GM23338 (cell line): ENCODE results near the gene CLEC3A. TPM values are rescaled to one million over a fixed set of nuclear protein-coding genes. Genes with fewer than 3 reads are reported as not detected.

Experiments
- ATAC-seq: fragments of 200-7000 bp; cut with Tn5 transposase; 3 replicates; pipeline ENCODE4 v1.9.1; 2020
- DNase-seq: peaks from one replicate; pipeline ENCODE4 v3.0.0-alpha.2; 2015; ENCODE audit warnings: low spot score
- H2AFZ ChIP-seq: fragments of 200-600 bp; sonication (generic); 2 replicates; pipeline ENCODE4 v1.8.0; 2016; ENCODE audit warnings: antibody characterized with exemption, mild to moderate bottlenecking, moderate library complexity
- H3F3A ChIP-seq: fragments of 200-600 bp; sonication (generic); replicated peaks from 2 replicates; pipeline ENCODE4 v1.8.0; 2017; ENCODE audit warnings: antibody characterized with exemption, mixed run types, low read depth
- H3K27ac ChIP-seq: fragments of 200-600 bp; sonication (generic); 2 replicates; pipeline ENCODE4 v1.6.1; 2016; ENCODE audit warnings: low read depth
- H3K27me3 ChIP-seq: fragments of 200-600 bp; sonication (generic); 2 replicates; pipeline ENCODE4 v1.8.0; 2016; ENCODE audit warnings: mild to moderate bottlenecking, mixed run types, moderate library complexity; ENCODE audit not compliant: insufficient read depth
- H3K36me3 ChIP-seq: fragments of 200-600 bp; sonication (generic); 2 replicates; pipeline ENCODE4 v1.8.0; 2016; ENCODE audit warnings: mild to moderate bottlenecking; ENCODE audit not compliant: insufficient read depth
- H3K4me1 ChIP-seq: fragments of 200-600 bp; sonication (generic); 2 replicates; pipeline ENCODE4 v1.8.0; 2016; ENCODE audit warnings: mild to moderate bottlenecking, moderate library complexity; ENCODE audit not compliant: insufficient read depth
- H3K4me2 ChIP-seq: fragments of 200-600 bp; sonication (generic); 2 replicates; pipeline ENCODE4 v1.7.1; 2017; ENCODE audit warnings: mixed run types
- H3K4me3 ChIP-seq: fragments of 200-600 bp; sonication (generic); 2 replicates; pipeline ENCODE4 v1.6.1; 2016; ENCODE audit warnings: mixed run types
- H3K79me2 ChIP-seq: fragments of 200-600 bp; sonication (generic); replicated peaks from 2 replicates; pipeline ENCODE4 v1.8.0; 2017; ENCODE audit warnings: mild to moderate bottlenecking; ENCODE audit not compliant: insufficient read depth
- H3K9me2 ChIP-seq: fragments of 200-600 bp; sonication (generic); 2 replicates; pipeline ENCODE4 v1.8.0; 2017; ENCODE audit not compliant: insufficient read depth
- H4K20me1 ChIP-seq: fragments of 200-600 bp; sonication (generic); replicated peaks from 2 replicates; pipeline ENCODE4 v1.8.0; 2017; ENCODE audit warnings: mild to moderate bottlenecking; ENCODE audit not compliant: insufficient read depth
- H3K27ac Mint-ChIP-seq: 2 replicates; pipeline ENCODE4 v1.8.0; 2020; ENCODE audit warnings: inconsistent platforms, mild to moderate bottlenecking, moderate library complexity, mixed read lengths
- H3K27me3 Mint-ChIP-seq: 3 replicates; pipeline ENCODE4 v1.8.0; 2022; ENCODE audit warnings: low read depth, mild to moderate bottlenecking, moderate library complexity, mixed read lengths, inconsistent platforms; ENCODE audit not compliant: insufficient read depth, poor library complexity
- H3K36me3 Mint-ChIP-seq: 3 replicates; pipeline ENCODE4 v1.8.0; 2021; ENCODE audit warnings: low read depth, mild to moderate bottlenecking, inconsistent platforms, moderate library complexity, mixed read lengths
- H3K4me1 Mint-ChIP-seq: 3 replicates; pipeline ENCODE4 v1.8.0; 2020; ENCODE audit warnings: mild to moderate bottlenecking, inconsistent platforms, mixed read lengths
- H3K4me3 Mint-ChIP-seq: 3 replicates; pipeline ENCODE4 v1.8.0; 2021; ENCODE audit warnings: moderate library complexity, mild to moderate bottlenecking, inconsistent platforms, mixed read lengths
- H3K9me3 Mint-ChIP-seq: 3 replicates; pipeline ENCODE4 v1.8.0; 2020; ENCODE audit warnings: moderate library complexity, mild to moderate bottlenecking, inconsistent platforms, mixed read lengths
- CREB1 ChIP-seq: fragments of 250-450 bp; sonication (Bioruptor Pico); IDR thresholded peaks from 2 replicates; pipeline ENCODE4 v1.5.0; 2020; ENCODE audit warnings: low read depth, mild to moderate bottlenecking, moderate library complexity
- EZH2 ChIP-seq: fragments of 200-600 bp; sonication (generic); IDR thresholded peaks from one replicate; pipeline ENCODE4 v1.8.0; 2017; ENCODE audit warnings: antibody characterized with exemption, mild to moderate bottlenecking, low read depth; ENCODE audit not compliant: unreplicated experiment
- EZH2phosphoT487 ChIP-seq: fragments of 200-600 bp; sonication (generic); IDR thresholded peaks from one replicate; pipeline ENCODE4 v1.8.1; 2018; ENCODE audit warnings: antibody characterized with exemption; ENCODE audit not compliant: unreplicated experiment
- POLR2AphosphoS5 ChIP-seq: IDR thresholded peaks from 2 replicates; pipeline ENCODE4 v1.6.1; 2016; ENCODE audit warnings: antibody characterized with exemption, low read depth
- STAT1 ChIP-seq: IDR thresholded peaks from one replicate; pipeline ENCODE4 v1.6.1; 2016; ENCODE audit warnings: antibody characterized with exemption; ENCODE audit not compliant: unreplicated experiment
- ZNF114 ChIP-seq: fragments of 250-450 bp; sonication (Bioruptor Pico); IDR thresholded peaks from 2 replicates; pipeline ENCODE4 v1.5.0; 2020; ENCODE audit warnings: mild to moderate bottlenecking, moderate library complexity
- ZNF331 ChIP-seq: fragments of 250-450 bp; sonication (Bioruptor Pico); IDR thresholded peaks from 2 replicates; pipeline ENCODE4 v1.5.0; 2020; ENCODE audit warnings: low read depth, mild to moderate bottlenecking, moderate library complexity
- ZNF462 ChIP-seq: fragments of 250-450 bp; sonication (Bioruptor Pico); IDR thresholded peaks from 2 replicates; pipeline ENCODE4 v1.5.0; 2020; ENCODE audit warnings: mild to moderate bottlenecking, moderate library complexity
- polyA plus RNA-seq: library from polyadenylated mRNA; unstranded; fragments of >200 nt; fragmentation: Nextera tagmentation; extraction: Ambion mirVana; gene quantifications from 2 replicates; pipeline ENCODE4 v1.2.1, GENCODE V29; 2016
- total RNA-seq: library from RNA; depleted of rRNA; stranded (reverse); fragments of >200 nt; shearing (Covaris generic); gene quantifications from 2 replicates; pipeline ENCODE4 v1.2.3, GENCODE V29; 2014
- TF ChIP-seq, protein P1 (sequence below): IDR thresholded peaks from one replicate; pipeline ENCODE4 v1.6.1; 2018; ENCODE audit warnings: antibody characterized with exemption; ENCODE audit not compliant: unreplicated experiment
- TF ChIP-seq, protein P2 (sequence below), 2 experiments: fragments of 200-600 bp in 1 of 2; sonication (generic) in 1 of 2; conservative IDR thresholded peaks; 2 replicates each; pipeline versions ENCODE4 v1.5.1 to v1.6.1; 2016 to 2017; ENCODE audit warnings: antibody characterized with exemption in 2 of 2, low read depth in 2 of 2, mild to moderate bottlenecking in 2 of 2, moderate library complexity in 1 of 2

The CLEC3A gene
- total and polyA plus RNA-seq, 2 experiments from 2014 or later: not detected

DNA sequence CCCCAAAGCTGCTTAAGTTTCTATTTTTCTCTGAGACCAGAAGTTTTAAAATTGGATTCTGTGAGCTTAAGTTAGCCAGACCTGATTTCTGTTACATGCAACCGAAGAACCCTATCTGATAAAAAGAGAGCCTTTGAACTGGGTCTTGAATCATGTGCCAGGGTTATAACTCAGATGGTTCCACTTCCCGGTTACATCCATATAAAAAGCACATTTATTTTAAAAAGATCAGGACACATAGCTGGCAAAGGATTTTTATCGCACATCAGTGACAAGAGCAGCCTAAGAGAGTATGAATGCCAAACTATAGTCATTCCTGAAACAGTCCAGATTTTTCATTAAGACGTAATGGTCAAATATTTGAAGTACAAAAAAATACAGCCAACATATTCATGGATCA, 32.5 kb upstream of the CLEC3A start (continued):
- TF ChIP-seq ZNF462 (CRISPR knock-in tag): no peak

- Histone ChIP-seq H3F3A (no peaks in the 10 kb centered on the region), H3K4me1 (peaks cover 17% of the 10 kb centered on the region), H3K4me3 (no peak overlapping the region), H2AFZ (no peak overlapping the region), H3K27me3 (no peaks in the 10 kb centered on the region), H3K36me3 (no peaks in the 10 kb centered on the region; the same call in 1 of the 2 replicates), H3K4me2 (no peak overlapping the region), H4K20me1 (no peaks in the 10 kb centered on the region), H3K9me2 (peaks cover under 1% of the 10 kb centered on the region; the same call in 1 of the 2 replicates), H3K79me2 (no peaks in the 10 kb centered on the region), H3K27ac (peak overlapping the region; percentile 76)
- no peak overlapping the region; the same call in 2 of the 3 replicates for H3K4me3 Mint-ChIP-seq
- no peak for ATAC-seq
- H3K36me3 Mint-ChIP-seq: peaks cover 58% of the 10 kb centered on the region
- H3K27ac Mint-ChIP-seq: peak overlapping the region; percentile 10; the same call in 1 of the 2 replicates
- H3K9me3 Mint-ChIP-seq: peaks cover 65% of the 10 kb centered on the region
- peaks cover 5% of the 10 kb centered on the region for H3K27me3 Mint-ChIP-seq
- H3K4me1 Mint-ChIP-seq: peaks cover 30% of the 10 kb centered on the region
- no peak for DNase-seq
- TF ChIP-seq STAT1 (no peak), CREB1 (CRISPR knock-in tag) (no peak), EZH2phosphoT487 (no peak), ZNF114 (CRISPR knock-in tag) (no peak), EZH2 (no peak), POLR2AphosphoS5 (no peak), ZNF331 (CRISPR knock-in tag) (no peak)
- TF ChIP-seq, protein P1, sequence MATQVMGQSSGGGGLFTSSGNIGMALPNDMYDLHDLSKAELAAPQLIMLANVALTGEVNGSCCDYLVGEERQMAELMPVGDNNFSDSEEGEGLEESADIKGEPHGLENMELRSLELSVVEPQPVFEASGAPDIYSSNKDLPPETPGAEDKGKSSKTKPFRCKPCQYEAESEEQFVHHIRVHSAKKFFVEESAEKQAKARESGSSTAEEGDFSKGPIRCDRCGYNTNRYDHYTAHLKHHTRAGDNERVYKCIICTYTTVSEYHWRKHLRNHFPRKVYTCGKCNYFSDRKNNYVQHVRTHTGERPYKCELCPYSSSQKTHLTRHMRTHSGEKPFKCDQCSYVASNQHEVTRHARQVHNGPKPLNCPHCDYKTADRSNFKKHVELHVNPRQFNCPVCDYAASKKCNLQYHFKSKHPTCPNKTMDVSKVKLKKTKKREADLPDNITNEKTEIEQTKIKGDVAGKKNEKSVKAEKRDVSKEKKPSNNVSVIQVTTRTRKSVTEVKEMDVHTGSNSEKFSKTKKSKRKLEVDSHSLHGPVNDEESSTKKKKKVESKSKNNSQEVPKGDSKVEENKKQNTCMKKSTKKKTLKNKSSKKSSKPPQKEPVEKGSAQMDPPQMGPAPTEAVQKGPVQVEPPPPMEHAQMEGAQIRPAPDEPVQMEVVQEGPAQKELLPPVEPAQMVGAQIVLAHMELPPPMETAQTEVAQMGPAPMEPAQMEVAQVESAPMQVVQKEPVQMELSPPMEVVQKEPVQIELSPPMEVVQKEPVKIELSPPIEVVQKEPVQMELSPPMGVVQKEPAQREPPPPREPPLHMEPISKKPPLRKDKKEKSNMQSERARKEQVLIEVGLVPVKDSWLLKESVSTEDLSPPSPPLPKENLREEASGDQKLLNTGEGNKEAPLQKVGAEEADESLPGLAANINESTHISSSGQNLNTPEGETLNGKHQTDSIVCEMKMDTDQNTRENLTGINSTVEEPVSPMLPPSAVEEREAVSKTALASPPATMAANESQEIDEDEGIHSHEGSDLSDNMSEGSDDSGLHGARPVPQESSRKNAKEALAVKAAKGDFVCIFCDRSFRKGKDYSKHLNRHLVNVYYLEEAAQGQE: no peak
- TF ChIP-seq, protein P2, sequence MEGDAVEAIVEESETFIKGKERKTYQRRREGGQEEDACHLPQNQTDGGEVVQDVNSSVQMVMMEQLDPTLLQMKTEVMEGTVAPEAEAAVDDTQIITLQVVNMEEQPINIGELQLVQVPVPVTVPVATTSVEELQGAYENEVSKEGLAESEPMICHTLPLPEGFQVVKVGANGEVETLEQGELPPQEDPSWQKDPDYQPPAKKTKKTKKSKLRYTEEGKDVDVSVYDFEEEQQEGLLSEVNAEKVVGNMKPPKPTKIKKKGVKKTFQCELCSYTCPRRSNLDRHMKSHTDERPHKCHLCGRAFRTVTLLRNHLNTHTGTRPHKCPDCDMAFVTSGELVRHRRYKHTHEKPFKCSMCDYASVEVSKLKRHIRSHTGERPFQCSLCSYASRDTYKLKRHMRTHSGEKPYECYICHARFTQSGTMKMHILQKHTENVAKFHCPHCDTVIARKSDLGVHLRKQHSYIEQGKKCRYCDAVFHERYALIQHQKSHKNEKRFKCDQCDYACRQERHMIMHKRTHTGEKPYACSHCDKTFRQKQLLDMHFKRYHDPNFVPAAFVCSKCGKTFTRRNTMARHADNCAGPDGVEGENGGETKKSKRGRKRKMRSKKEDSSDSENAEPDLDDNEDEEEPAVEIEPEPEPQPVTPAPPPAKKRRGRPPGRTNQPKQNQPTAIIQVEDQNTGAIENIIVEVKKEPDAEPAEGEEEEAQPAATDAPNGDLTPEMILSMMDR (conservative IDR thresholded peaks at IDR 0.05; ENCODE audit: low read depth in 2 of 2): no peak
Measured at GRCh38 chr16:77991701-77992100, 30.6 kb upstream of the CLEC3A start.
